NCI-H2107 treated with DMSO at 0.1 percent for 48 hours (cell line): ENCODE measurements around the gene MTUS2.

Experiments
- DNase-seq: peaks from one replicate; lab custom pipeline; 2025; ENCODE audit not compliant: unreplicated experiment; lab: John Stamatoyannopoulos, UW

Gene MTUS2

GRCh38 chr13:29515372-29515771 is 695.2 kb downstream of the MTUS2 start:
- DNase-seq = no peak

GRCh38 chr13:29516012-29516411 is 695.9 kb downstream of the MTUS2 start:
- DNase-seq = no peak

- DNase-seq = no peak
Measured at GRCh38 chr13:29516880-29517279, 696.7 kb downstream of the MTUS2 start.

- no peak for DNase-seq
Measured at GRCh38 chr13:29519921-29520320, 699.8 kb downstream of the MTUS2 start.

- no peak for DNase-seq
Measured at GRCh38 chr13:29520671-29521070, 700.5 kb downstream of the MTUS2 start.

- DNase-seq = no peak
Measured at GRCh38 chr13:29521336-29521735, 701.2 kb downstream of the MTUS2 start.

- DNase-seq = no peak
Measured at GRCh38 chr13:29522044-29522685, 702.0 kb downstream of the MTUS2 start.

- no peak for DNase-seq
Measured at GRCh38 chr13:29523199-29523961, 703.2 kb downstream of the MTUS2 start.

- DNase-seq = no peak
Measured at GRCh38 chr13:29524176-29524575, 704.0 kb downstream of the MTUS2 start.

GRCh38 chr13:29524641-29525040 is 704.5 kb downstream of the MTUS2 start:
- no peak for DNase-seq

GRCh38 chr13:29525757-29526156 is 705.6 kb downstream of the MTUS2 start:
- DNase-seq = no peak

GRCh38 chr13:29526741-29527140 is 706.6 kb downstream of the MTUS2 start:
- no peak for DNase-seq

GRCh38 chr13:29527511-29527910 is 707.4 kb downstream of the MTUS2 start:
- DNase-seq = no peak

GRCh38 chr13:29527916-29528315 is 707.8 kb downstream of the MTUS2 start:
- DNase-seq = no peak

- DNase-seq = no peak
Measured at GRCh38 chr13:29529754-29530153, 709.6 kb downstream of the MTUS2 start.

GRCh38 chr13:29530901-29531300 is 710.8 kb downstream of the MTUS2 start:
- DNase-seq = no peak

- no peak for DNase-seq
Measured at GRCh38 chr13:29532116-29532515, 712.0 kb downstream of the MTUS2 start.

GRCh38 chr13:29532821-29533220 is 712.7 kb downstream of the MTUS2 start:
- DNase-seq = no peak

GRCh38 chr13:29534083-29534482 is 713.9 kb downstream of the MTUS2 start:
- DNase-seq = no peak

- DNase-seq = no peak
Measured at GRCh38 chr13:29535663-29536655, 715.8 kb downstream of the MTUS2 start.

GRCh38 chr13:29536853-29537252 is 716.7 kb downstream of the MTUS2 start:
- no peak for DNase-seq
